ENCODE data around the gene CPN2. TPM values are rescaled to one million over a fixed set of nuclear protein-coding genes. Genes with fewer than 3 reads are reported as not detected.
A peak's percentile ranks its signal among the peaks of the same experiment; 100 is the strongest.

CPN2 gene
- total RNA-seq, 1 donor from 2014 or later, result not detected

DNA sequence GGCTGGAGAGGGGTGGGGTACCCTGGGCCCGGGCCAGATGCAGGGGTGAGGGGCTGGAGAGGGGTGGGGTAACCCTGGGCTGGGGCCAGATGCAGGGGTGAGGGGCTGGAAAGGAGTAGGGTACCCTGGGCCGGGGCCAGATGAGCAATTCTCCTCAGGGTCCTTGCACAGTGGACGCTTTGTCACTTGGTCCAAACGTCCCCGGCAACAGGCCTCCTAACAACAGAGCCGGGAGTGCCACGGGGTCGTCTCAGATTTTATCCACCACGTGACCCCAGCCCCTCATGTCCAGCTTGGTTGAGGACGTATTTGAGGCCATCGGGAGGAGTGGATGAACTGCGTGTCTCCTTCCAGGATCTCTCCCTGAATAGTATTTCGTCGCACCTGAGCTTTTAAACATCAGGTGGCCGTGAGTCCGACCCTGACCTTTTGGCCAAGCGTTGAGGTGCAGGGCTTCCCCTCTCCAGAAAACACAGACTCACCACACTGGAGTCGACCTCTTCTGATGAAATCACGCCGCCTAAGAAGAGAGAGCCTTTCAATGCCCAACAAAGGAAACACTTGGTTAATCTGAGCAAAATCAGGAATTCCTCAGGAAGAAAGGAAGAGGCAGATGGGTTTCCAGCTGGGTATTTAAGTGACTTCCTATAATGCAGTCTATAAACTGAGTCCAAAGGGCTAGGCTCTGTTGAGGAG lies 31.2 kb upstream of the CPN2 start:
- no peak for DNase-seq (ENCODE audit: low read depth)

DNA sequence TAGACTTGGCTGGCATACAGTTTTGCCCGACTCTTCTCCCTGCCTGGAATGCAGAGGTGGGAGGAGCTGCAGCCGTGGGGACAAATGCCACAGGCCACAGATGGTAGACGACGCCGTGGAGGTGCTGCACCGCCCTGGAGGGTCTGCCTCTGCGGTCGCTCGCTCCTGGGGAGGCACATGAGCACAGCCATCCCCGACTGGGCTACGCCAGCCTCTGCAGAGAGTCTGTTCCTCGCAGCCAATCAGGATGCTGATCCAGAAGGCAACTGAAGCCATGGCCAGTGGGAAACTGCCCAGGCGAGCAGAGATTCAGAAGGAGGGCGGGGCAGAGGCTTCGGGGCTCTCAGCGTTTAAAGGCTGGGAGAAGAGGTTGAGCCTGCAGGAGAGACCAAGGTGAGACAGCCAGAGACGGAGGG lies 30.3 kb upstream of the CPN2 start:
- no peak for DNase-seq (ENCODE audit: low read depth)

DNA sequence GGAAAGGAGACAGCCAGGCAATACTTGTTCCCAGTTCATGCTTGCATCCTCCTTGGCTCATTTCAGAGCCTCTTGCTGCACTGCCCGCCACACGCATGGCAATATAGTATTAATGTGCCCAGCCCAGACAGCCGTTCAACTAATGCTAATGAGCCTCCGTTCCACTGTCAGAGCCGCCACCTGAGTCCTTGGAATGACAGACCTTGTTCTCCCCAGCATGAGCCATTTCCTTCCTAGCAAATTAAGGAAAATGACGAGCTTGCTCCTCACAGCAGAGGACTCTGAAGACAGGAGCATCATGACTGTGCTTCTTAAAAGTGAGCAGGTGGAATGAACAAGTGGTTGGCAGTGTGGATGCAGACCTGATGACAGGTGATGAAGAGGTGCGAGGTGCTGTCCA lies 29.2 kb upstream of the CPN2 start:
- no peak for DNase-seq (ENCODE audit: low read depth)

DNA sequence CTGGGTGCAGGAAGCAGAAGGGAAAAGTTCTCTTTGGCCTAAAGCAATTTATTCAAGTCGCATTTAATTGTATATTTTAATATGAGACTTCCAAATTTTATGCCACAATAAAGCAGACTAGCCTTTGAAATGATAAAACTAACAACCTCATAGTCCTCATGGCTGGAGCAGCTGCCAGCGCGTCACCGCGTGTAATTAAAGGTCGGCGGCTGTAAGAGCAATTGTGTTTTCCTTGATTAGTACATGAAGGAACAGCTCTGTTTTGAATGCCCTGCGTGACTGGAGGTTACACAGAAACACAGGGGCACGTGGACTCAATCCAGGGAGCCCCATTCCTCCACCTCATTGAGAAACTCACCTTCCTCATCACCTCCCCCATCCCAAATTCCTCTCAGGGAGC lies 28.5 kb upstream of the CPN2 start:
- DNase-seq (ENCODE audit: low read depth), result no peak

DNA sequence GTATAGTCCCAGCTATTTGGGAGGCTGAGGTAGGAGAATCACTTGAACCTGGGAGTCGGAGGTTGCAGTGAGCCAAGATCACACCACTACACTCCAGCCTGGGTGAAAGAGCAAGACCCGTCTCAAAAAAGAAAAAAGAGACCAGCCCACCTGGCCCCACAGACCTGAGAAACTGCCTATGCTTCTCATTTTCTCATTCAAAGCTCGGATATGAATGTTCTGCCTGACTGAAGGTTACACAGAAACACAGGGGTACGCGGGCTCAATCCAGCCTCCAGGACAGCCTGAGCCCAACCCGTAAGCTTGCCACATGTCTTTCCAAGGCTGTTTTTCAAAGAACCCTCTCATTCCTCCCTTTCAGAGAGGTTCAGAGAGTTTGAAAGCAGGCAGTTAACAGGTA lies 28.1 kb upstream of the CPN2 start:
- DNase-seq (ENCODE audit: low read depth), result no peak

DNA sequence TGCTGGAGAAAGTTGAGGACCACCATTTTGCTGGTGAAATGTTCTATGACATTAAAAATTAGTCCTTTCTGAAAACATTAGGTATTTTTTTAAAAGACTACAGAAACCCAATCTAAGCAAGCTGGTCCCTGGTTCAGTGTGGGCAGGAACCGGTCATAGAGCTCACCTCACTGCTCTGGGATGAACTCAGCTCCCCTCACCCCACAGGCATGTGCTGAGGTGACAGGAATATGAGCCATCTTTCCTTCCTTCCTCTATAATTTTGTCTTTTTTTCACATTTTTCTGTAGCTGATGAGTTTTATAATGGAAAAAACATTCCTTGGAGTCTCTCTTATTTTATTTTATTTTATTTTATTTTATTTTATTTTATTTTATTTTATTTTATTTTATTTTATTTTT lies 26.6 kb upstream of the CPN2 start:
- DNase-seq (ENCODE audit: low read depth), result no peak

DNA sequence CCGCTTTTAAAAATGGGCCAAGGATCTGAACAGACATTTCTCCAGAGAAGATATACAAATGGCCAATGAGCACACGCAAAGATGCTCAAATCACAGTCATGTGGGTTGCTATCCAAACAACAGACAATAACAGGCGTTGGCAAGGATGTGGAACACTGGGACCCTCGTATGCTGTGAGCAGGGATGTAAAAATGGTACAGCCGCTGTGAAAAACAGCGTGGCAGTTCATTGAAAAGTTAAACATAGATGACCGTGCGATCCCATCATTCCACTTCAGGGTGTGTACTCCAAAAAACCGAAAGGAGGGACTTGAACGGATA lies 25.1 kb upstream of the CPN2 start:
- no peak for DNase-seq (ENCODE audit: low read depth)

DNA sequence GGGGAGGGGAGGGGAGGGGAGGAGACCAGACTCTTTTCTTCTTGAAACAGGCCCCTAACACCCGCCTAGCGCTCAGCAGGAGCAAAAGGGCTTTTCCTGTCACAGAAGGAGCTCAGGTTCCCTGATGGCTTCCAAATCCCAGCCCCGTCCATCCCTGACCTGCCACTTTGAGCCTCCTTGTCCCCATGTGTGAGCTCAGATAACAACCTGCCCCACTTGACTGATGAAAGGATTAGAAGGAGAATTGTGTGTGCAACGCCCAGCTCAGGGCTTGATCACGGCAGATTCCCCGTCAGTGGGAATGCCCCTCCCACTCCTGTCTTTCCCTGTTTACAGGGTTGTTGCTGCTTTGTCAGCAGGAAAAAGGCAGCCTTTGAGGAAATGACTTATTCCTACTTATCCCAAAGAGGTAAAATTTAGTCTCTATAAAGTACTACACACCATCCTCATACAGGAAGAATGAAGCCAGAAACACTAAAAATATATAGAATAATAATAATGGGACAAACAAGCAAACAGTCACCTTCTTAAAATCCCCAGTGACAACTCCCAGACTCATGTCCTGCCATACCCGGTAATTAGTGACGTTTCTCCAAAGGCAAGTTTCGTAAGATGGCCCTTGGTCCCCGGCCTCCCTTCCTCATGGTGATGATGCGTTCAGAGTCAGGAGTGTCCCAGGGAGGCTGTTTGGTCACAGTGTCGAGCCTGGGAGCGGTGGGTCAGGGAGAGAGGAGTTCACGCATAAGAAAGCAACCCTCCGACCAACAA lies 24.5 kb upstream of the CPN2 start:
- no peak for DNase-seq (ENCODE audit: low read depth)

DNA sequence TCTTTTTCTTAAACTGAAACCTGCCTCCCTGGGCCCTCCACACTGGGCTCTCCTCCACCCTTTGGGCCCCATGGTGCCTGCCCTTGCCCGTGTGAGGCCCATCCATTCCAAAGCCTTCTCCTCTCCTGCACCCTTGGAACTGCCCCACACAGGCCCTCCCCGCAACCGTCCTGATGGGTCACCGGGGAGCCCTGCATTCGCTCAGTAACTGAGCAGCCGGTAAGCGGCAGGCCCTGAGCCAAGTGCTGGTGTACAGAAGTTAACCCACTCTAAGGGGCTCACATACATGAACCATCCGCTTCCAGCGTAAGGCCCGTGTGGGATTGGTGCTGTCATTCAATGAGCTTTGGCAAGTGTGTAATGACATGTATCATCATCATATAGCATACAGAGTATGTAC lies 23.8 kb upstream of the CPN2 start:
- DNase-seq (ENCODE audit: low read depth), result no peak

DNA sequence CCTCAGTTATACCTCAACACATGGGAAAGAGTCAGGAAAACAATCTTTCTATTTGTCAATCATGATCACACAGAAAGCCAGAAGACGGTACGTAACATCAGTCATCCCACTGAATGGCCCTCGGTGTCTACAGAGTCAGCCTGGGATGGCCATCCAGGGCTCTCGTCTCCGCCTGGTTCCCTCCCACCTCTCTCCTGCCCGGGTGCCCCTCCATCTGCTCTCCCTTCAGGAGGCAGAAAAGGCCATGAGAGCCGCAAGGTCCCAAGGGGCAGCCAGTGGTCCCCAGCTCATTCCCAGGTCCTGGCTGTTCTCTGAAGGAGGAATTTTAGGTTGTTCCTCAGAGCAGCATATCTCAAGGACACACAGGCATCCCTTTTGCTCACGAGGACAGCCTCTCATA lies 22.8 kb upstream of the CPN2 start:
- no peak for DNase-seq (ENCODE audit: low read depth)

DNA sequence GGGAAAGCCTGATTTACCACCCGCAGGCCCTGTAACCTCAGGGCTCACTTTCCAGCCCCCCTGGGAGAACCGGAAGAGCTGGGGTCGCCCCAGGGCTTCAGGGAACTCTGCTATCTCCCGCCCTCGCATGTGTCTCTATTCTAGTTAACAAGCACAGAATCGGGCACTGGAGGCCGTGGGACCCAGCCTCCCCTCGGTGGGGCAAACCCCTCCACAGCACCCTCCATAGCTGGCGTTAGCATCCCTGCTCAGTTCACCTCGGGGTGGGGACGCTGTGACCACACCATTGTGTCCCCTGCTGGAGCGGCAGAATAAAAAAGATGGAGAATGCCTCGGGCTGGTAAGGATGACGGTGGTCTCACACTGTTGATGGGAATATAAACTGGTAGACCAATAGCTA lies 21.9 kb upstream of the CPN2 start:
- DNase-seq (ENCODE audit: low read depth), result no peak

DNA sequence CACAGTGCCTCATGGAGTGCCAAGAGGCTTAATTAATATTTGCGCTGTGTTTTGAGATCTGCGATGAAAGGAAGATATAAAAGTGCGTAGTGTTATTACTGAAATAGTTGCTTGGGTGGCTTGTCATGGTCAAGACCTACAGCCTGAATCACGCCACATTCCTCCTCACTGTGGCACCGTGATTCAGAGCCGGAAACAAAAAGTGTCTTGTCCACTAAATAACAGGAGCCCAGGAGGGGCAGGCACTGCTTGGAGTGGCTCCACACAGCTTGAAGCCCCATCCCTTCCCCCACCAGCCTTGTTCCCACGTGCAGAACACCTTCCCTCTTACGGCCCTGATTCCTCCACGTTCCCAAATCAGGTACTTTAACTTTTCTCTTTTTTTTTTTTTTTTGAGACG lies 19.6 kb upstream of the CPN2 start:
- DNase-seq (ENCODE audit: low read depth), result no peak

DNA sequence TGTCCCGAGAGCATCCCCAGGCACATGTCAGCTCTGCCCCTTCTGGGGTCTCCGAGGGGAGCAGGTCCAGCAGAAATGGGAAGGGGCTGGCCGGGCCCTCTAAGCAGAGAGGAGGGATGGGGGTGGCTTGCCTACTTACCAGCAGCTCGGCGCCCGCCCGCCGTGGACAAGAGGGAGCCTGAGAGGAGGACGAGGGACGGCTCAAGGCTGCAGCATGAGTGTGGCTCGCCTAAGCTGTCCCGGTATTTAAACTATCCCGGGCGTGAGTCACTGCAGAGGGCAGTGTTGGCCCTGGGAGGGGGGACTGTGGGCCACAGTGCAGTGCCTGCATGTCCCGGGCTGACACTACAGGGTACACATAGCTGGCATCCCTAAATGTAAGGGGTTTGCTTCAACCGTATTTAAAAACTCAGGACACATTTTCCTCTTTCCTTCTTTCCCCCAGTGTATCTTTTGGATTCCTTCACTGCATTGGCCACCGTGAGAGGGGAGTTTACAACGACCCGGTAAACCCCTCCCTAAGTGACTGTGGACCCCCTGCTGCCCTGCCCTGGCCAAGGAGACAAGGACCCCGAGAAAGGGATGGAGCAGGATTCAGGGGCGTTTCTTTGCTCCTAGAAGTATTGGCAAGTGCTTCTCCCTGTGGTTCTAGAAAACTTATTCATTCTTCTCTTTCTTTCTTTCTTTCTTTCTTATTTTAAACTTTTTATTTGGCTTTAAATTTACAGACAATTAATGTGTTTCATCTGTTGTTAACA lies 18.6 kb upstream of the CPN2 start, which contains the start of gene LRRC15:
LRRC15 (minus strand) TSS at position 222 of the 758 bp plus-strand sequence. CDS start 8,700 bp downstream, outside the sequence.
- DNase-seq (ENCODE audit: low read depth), result peak; percentile 65

DNA sequence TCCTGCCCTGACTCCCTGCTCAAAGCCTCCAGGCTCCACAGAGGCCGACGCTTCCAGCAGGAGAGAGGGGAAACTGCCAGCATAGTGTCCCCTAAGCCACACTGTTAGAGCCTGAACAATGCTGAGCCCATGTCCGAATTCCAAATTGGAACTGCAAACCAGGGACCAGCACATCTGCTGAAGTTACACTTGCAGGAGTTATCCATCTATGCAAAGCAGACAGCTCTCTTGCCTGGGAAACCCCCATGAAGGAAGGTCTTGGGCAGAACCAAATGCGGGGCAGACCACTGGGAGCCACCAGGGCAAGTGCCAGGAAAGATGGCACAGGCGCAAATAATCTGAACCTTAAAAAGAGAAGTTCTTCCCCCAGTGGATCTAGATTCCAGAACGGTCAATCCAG lies 17.8 kb upstream of the CPN2 start:
- DNase-seq (ENCODE audit: low read depth), result no peak

DNA sequence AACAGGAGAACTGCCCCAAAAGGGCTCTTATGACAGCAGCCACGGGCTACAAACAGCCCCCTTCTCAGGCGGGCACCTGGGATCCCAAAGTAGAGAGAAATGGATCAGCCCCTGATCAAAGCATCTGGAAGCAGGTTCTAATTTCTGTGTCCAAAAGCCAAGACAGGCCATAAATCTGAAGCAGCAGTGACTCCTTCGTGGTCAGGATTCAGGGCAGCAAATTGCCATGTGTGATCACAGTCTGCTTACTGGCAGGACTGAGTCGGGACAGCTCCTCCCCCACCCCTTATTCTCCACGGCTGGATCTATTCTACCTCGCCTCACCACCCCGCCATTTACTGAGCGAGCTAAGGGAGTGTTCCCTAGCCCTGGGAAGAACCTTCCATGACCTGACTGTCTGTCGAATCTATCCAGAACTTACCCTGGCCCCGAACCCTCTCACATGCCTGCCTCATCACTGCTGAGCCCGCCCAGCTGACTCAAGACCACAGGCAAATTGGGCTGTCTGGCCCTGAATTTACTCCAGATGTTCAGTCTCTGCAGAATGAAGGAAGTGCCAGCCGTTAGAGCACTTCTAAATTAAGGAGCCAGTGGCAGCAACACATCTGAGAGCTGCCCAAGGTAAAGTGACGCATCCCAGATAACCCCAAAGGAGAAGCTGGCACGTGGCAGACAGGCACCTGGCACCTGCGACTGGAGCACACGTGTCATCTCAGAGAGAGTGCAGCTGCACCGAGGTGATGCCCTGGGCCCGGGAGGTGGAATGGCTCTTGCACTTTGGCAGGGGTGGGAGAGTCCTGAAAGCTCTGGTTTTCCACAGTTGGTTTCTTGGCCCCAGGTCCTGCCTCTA lies 17.1 kb upstream of the CPN2 start:
- DNase-seq (ENCODE audit: low read depth), result peak; percentile 10

DNA sequence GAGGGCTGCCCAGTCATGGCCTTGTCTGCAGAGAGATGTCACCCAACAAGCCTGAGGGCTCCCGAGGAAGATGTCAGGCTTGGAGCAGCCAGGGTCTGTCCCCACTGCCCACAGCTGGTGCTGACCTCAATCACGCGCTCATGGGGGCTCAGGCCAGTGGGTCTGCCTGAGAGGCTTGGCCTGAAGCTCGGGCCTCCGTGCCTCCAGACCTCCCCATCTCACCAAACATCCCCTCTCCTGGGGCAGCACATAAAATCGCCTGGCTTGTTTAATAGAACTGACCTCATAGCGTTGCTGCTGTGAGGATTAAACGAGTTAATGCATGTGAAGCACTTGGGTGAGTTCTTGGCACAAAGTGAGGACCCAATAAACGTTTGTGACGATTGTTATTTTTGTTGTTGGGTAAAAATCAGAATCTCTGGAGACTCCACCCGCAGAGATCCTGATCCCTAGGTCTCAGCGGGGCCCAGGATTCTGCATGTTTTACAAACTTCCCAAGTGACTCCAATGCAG lies 14.9 kb upstream of the CPN2 start:
- no peak for DNase-seq (ENCODE audit: low read depth)

DNA sequence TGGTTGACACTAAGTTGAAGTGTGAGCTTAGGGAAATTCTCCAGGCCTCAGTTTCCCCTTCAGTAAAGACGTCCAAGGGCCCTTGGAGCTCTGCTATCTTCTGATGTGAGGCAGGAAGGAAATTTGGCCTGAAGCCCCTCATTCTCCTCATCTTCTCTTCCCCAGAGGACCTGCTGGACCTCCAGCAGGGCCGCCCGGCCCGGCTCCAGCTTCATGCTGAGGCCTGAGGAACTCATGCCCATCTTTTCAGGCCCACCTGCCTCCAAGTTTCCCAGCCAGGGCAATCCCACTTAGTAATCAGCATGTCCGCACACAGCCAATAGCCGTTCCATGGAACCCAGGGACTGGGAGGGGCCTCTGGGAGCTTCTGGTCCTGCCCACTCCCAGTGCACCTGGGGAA lies 14.4 kb upstream of the CPN2 start:
- no peak for DNase-seq (ENCODE audit: low read depth)

DNA sequence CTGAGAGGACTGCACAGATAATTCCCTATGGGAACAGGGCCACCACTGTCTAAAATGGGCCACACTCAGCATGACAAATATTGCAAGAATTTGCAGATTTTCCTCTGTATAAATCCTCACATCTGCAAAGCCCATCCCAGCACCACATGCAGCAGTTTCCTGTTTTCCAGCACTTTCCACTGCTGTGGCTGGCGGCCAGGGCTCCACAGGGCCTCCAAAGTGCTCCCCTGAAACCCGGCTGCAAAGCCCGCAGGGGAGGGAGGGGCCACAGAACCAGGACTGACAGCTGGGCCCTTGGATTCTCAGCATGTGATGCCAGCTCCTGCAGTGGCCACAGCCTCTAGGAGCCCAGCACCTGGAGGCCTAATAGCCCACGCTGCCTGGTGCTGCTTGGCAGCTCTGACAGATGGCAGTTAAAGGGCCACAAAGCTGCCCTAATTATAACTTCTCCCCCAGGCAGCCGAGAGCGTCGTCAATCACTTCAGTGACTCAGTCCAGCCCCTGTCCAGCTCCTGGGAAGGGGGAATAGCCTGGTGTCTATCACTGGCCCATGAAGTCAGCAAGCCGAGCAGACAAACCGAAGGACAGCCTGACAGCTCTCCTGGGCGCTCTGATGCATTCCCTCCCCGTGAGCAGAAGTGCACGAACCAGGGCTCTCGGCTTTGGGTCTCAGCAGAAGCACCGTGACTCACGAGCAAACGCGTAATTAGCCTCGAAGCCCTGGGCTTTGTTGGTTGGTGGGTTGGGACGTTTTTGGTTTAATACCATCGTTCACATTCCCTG lies 13.7 kb upstream of the CPN2 start:
- DNase-seq (ENCODE audit: low read depth), result peak; percentile 92

DNA sequence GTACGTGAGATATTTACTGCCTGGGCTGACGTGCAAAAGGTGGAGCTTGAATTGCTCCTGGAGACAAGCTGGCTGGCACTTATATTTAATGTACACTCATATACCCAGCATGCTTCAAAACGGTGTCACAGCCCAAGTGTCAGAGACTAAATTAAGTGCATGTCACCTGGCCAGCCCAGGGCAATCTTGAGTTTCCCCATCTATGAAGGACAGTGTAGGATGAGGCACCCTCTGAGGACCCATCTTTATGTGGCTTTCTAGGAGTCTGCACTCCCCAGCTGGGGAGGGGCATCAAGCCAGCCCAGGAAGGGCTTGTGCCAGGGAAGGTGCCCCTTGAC lies 13.2 kb upstream of the CPN2 start:
- no peak for DNase-seq (ENCODE audit: low read depth)

DNA sequence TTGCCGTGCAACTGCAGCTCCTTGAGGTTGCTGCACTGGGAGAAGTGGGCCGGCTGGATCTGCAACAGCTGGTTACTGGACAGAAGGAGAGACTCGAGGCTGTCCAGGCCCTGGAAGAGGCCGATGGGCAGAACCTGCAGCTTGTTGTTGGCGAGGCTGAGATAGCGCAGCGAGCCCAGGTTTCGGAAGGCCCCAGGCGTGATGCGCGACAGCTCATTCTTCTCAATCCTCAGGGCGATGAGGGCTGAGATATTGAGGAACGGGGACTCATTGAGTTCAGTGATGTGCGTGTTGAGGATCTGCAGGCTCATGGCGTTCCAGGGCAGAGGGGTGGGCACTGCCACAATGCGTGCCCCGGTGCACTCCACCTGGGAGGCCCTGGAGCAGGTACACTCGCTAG lies 9.4 kb upstream of the CPN2 start:
- no peak for DNase-seq (ENCODE audit: low read depth)

DNA sequence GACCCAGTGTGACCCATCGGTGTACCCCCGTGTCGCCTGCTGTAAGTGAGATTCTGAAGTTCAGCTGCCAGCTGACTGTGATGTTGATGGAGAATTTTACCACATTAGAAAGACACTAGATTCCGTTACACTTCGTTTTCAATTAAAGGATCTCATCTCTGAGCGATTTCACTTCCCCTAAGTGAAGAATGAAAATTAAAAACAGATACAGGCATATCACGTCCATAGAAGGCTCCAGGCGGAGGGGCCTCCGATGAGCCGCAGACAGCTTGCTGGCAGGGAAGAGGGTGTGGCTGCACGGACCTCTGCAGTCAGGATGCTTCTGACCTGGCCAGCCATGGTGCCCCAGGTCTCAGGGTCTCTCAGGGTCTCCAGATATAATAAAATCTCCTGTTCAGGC lies 6.6 kb upstream of the CPN2 start:
- no peak for DNase-seq (ENCODE audit: low read depth)

All from myocyte (in vitro differentiated cells).